ENCODE data around the gene WDR5.

WDR5 gene

DNA sequence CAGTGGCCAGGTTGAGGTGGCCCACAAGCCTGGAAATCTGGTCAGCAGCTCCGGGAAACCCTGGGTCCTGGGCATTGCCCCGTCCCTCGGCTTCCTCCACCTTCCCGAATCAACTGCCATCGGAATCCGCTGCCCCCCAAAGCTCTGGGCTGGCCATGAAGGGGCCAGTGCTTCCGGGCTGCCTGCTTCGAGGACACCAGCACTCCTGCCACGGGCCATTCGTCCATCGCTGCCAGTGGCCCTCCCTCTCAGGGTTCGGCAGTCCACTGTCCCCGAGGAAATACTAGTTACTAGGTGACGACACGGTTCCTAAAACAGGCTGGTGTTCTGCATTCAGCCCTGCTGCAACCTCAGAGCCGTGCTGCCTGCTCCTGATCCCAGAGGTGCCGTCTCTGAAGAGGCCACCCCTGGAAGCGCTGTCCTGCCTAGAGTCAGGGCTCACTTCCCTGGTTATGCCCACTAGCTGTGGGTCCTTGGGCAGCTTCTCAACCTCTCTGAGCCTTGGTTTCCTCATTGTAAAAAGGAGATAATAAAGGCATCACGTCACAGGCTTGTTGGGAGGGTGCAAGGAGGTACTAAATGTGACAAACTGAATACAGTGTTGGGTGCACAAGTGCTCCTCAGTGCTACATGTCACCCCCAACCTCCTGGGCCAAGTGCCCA is 3.5 kb upstream of the WDR5 start:
- no peak for DNase-seq

DNA sequence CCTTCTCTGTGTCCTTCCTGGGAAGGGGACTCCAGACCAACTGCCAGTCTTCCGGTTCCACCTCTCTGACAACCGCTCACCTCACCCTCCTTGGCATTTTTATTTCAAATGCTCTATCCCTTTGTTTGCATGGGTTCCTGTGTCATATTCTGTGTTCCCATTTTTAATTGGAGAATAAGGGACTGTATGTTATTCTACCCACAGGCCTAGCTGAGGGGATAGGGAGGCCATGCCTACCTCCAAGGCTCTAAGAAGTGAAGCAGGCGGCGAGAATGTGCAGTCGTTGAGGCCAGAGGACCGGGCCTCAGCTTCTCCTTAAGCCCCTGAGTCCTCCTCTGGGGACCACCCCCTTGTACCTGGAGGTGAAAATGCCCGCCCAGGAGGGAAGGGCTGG is 936 bp upstream of the WDR5 start:
- DNase-seq, result no peak

DNA sequence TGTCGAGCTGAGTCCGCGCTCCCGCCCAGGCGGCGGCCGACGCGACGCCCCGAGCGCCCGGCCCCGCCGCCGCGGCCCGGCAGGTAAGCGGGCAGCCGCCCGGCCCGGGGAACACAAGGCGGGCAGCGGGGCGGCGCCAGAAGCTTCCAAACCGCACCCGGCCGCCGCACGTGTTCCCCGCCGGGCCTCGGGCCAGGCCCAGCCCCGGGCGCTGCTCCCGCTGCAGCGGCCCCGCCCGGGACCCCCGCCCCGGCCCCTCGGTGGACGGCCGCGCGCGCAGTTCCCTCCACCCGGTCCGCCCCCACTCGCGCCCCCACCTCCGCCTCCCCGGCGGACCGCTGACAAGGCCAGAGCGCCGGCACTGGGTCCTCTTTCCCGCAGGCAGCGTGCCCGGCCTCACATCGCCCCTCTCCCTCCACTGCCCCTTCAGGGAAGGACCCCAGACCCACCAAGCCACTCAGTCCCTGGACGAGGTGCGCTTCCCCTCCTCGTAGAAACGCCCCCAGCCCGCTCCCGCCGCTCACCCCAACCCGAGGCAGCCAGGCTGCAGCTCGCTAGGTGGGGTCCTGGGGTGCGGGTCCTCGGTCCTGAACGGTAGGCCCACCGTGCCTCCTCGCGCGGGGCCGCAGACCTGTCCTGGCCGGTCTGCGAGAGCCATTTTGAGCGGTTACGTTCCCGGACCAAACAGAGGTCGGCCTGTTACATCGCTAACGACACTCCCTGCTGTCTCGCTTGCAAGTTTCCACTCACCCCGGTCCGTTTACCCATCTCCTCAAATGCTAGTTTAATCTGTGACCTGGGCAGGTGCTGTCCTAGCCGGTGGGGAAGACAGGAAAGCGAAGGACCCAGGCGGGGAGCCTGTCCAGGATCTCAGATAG is 475 bp downstream of the WDR5 start:
- peak in 2 of 3 experiments; percentile 58 to 67 for DNase-seq

DNA sequence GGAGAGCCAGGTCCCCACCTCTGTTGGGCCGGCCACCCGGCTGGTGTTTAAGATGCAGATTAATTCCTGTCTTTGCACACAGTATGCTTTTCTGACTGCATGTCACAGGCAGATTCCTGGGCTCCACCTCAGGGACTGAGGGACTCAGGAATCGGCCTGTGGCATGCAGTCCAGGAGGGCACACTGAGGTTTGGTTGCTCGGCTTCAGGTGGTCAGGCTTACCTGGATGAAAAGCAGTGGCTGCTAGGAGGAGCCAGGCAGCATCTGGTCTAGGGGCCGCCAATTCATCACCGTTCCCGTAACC is 1.1 kb downstream of the WDR5 start:
- DNase-seq, result no peak

DNA sequence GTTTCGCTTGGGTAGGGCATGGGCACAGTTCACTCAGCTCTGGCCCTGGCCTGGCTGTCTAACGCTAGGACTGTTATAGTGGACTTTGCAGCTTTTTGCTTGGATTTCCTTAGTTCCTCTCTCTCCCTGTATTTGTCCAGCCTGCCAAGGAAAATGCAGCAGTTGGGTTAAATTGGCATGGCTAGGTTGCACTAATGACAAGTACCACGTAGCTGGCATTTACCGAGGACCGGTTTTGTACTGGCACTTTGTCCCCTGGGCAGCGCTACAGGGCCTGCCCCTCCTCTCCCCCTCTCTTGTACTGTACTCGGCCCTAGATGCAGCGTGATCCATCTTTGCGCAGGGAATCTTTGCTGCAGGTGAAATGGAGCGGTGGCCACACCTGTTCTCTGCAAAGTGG is 2.4 kb downstream of the WDR5 start:
- no peak for DNase-seq

DNA sequence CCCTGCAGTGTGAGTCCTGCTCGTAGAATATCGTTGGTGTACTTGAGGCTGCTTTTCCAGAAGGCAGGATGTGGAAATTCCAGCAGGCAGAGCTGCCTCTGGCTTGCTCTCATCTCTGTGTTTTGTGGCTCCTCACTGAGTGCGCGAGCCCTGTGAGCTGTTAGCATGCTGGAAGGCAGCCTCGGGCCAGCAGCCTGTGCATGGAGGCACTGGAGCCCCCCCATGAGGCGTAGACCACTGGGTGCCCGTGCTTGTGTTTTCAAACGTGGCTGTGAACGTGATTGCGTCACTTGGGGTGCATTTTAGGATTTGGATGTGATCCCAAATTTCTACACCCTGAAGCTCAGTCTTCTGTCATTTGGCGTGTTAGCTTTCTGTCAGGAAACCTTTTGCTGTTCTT is 3.2 kb downstream of the WDR5 start:
- DNase-seq, result no peak

DNA sequence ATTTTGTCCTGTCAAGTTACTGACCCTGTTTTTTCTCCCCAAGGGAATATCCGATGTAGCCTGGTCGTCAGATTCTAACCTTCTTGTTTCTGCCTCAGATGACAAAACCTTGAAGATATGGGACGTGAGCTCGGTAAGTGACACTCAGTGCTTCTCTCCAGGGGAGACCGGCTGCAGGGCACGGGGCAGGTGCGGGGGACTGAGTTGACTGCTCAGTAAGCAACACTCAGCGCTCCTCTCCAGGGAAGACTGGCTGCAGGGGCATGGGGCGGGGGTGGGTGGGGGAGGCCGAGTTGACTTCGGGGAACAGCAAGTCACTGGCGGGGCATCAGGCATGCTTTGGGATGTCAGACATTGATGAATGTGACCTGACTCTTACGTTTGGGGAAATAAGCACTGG is 6.0 kb downstream of the WDR5 start:
- DNase-seq, result no peak

DNA sequence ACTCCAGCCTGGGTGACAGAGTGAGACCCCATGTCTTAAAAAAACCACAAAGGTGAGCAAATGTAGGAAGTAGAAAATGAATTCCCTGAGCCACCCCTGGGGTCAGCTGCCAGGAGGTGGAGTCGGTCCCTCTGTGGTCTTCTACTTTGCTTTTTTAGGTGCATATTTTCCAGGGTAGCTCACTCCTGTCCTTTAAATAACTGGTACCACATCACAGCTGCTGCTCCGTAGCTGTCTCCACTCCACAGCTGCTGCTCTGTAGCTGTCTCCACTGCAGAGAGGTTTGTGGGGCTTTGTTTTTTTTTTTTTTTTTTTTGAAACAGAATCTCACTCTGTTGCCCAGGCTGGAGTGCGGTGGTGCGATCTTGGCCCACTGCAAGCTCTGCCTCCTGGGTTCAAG is 8.9 kb downstream of the WDR5 start:
- DNase-seq, result no peak

DNA sequence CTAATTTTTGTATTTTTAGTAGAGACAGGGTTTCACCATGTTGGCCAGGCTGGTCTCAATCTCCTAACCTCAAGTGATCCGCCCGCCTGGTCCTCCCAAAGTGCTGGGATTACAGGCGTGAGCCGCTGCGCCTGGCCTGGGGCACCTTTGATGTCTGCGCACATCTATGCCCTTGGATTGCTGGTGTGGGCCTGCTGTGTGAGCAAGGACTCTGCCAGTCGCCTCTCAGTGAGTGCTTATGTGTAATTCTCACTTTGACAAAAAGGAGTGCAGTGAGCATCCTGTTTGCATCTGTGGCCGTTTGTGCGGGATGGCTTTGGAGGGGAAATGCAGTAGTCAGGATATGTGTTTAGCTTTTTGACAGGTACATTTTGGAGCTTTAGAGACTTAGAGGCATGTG is 9.4 kb downstream of the WDR5 start:
- no peak for DNase-seq

DNA sequence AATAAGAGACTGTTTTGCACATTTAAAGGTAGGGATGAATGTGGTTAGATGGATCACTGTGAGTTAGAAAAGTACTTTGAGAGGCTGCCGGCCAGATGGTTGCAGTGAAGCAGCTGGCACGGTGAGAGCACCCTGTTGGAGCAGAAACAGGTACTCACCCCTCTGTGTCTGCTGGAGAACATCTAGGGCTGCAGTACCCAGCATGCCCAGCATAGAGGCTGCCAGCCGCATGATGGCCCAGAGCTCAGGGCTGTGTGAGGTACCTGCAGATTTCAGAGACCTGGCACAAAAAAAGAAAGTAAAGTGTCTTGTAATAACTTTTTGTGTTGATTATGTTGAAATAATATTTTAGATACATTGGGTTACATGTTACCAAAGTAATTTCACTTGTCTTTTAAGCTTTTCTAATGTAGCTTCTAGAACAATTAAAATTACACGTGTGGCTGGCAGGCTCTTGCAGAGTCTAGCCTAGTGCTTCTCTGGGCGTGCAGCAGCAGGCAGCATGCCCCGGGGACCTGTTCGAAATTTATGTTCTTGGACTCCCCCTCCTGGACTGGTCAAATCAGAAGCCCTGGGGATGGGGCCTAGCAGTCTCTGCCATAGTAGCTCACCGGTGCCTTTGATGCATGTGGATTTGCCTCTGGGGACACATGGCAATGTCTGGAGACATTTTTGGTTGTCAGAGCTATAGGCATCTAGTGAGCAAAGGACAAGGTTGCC is 11.1 kb downstream of the WDR5 start:
- DNase-seq, result no peak

DNA sequence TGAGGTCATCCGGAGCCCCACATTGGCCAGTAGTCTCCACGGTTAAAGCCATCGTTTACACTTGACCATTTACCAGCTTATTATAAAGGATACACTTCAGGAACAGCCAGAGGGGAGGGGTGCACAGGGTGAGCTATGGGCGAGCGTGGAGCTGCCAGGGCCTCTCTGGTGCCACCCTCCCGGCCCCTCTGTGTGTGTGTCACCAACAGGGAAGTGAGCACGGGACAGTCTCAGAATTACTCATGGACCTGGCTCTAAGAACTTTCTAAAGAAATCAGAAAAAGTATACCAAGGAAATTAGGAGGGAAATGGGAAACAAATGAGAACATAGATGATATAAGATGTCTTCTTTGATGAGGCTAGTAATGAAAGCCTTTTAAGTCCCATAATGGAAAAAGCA is 13.5 kb downstream of the WDR5 start:
- no peak for DNase-seq

DNA sequence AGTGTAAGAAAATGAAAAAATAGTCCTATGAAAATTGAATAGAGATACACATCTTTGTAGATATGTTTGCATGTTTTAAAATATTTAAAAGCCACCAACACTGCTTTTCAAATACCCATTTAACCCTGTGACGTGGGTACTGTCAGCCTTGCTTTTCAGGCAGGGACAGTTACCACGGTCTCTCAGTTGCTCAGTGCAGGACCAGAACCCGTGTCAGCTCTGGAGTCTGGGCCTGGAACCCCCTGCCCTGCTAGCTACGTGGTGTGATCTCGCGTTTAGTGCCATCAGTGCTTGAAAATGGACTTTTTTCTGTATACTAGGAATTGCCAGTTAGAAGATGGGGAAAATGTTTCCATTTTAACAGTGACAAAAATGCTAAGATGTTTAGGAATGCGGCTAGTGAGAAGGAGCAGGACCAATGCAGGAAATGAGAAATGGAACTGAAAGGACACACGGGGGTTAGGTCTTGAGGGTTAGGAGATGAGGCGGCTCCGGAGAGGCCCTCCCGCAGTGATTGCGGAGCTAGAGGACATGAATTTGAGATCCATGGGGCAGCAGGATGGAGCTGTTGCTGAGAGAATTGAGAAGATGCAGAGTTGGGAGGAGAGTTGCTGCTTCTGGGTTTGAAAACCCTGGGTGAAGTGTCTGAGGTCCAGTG is 14.8 kb downstream of the WDR5 start:
- no peak for DNase-seq

DNA sequence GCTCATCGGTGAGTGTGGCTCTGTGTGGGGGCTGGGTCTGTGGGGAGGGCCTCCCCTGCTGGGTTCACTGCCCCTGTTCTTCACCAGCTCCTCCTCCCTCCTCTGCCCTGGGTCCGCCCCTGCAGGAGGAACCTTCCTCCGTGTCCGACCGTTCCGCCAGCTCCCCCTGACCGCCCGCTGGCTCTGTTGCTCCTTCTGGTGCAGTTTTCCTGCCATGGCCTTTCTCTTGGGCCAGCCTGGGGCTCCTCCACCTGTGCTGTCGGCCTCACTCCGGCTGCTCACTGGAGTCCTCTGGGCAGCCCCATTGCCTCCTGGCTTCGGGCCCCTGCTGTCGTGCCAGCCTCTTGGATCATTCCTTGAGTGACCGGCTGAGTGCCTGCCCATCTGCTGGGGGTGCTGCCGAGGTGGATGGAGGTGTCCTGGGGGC is 16.2 kb downstream of the WDR5 start:
- no peak for DNase-seq

DNA sequence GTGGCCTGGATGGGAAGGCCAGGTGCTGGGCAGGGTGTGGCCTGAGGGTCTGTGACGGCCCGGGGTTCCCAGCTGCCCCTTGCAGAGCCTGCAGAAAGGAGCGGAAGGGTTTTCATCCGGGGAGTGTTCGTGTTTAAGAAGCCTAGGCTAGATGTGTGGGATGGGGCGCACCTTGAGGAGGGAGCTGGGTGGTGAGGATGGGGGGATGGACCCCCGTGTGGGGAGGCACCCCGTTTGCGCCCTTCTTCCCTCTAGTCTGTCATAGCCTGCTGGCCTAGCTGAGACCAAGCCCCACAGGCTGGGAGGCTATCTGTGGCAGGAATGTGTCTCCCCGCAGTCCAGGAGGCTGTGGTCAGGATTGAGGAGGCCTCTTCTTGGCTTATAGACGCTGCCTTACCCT is 16.6 kb downstream of the WDR5 start:
- DNase-seq, result no peak

DNA sequence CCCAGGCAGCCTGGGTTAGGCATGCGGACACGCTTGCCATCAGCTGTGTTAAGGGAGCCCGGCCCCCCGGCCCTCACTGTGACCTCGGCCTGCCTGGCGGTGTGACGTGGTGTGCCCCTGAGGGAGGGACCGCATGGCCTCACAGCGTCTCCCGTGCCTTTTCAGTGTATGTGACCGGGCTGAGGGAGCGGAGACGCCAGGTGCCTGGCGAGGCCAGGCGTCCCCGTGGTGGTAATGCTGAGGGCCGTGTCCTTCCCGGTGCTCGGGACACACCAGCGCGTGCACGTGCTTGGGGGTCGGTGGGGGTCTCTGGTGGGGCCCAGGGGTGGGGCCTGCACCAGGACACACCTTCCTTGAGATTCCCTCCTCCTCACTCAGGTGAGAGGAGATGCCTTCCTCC is 17.6 kb downstream of the WDR5 start:
- no peak for DNase-seq

DNA sequence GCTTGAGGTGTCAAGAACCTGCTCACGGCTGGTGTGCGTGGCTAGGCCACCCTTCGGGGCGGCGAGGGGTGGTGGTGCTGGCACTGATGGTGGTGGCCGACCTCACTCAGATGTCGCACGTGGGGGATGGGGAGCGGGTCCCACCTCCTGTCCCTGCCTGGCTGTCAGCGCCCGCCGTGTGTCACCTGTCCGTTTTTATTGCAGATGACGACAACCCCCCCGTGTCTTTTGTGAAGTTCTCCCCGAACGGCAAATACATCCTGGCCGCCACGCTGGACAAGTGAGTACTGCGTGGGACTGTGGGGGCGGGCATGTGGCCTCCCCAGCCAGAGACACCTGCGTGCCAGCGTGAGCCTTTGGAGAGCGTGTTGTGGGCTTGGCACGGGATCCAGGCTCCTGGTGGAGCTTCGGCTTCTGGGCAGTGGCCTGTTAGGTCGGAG is 18.4 kb downstream of the WDR5 start:
- DNase-seq, result no peak

DNA sequence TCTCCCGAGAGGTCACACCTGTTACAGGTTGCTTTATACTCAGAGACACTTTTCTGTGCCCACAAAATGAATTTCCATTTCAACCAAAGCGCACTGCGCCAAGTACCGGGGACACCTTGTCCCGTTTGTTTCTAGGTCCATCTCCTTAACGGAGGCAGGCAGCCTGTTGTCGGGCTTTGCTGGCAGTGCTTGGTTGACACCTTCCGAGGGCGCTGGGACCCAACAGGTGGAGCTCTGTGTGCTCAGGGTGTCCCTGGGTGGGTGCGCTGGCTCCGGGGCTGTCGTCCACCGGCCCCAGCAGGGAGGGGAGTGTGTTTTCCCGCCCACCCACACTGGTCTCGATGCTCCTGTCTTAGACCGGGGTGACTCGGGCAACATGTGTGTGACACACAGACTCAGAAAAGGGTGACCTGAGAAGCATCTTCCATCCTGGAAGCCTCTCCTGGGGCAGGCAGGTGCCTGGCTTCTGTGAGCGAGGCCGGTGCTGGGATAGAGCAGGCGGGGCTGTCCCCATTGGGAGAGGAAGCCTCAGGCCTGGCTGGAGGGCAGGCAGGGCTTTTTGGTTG is 20.0 kb downstream of the WDR5 start:
- no peak for DNase-seq

DNA sequence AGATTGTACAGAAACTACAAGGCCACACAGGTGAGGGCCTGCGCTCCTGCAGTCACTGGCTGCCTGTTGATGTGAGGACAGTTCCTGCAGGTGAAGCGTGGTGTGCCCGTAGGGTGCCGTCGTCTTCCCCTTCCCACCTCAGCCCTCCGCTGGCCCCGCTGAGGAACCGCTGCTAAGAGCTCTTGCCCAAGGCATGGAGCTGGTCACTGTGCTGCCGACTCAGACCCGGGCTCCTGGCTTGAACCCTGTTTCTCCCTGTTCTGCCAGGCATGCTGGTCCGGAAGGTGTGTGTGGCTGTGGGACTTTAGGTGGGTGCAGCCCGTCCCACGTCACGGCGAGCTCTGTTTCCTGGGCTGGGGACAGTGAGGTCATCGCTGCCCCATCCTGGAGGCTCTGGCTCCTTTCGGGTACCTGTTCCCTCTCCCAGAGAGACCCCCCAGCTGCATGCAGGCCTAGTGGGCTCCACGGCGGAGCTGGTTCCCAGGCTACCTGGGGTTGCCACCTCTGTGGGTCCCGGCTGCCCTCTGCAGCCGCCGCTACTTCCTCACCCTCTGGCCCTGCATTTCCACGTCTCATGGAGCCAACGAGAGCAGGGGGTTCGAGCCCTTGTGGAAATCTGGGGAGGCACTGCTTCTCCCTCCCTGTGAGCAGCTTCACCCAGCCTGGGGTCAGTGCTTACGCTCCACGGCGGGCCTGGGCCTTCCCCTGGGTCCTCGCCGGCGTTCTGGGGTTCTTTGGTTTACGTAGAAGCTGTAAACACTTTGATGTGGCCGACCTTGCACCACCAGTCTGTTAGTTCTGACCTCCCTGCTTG is 20.9 kb downstream of the WDR5 start:
- no peak for DNase-seq

DNA sequence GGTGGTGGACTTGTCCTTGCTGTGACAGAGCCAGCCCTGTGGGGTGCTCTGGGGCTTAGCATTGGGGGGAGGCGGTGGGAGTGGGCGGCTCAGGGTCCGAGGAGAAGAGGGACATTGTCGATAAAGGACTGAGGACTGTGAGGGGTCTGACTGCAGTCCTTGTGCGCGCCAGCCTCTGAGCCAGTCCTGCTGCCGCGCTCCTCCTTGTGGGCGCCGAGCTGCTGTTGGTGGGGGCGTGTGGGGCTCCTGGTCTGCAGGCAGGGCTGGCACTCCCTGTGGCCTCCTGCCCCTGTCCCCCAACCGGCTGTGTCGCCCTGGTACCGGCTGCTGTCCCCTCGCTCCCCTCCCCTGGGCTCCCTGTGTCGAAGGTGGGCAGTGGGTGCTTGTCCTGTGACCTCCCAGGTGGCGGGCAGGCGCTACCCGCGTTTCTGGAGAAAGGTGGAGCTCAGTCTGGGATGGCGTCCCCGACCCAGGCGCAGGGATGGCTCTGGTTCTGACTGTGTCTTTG is 21.6 kb downstream of the WDR5 start:
- no peak for DNase-seq

DNA sequence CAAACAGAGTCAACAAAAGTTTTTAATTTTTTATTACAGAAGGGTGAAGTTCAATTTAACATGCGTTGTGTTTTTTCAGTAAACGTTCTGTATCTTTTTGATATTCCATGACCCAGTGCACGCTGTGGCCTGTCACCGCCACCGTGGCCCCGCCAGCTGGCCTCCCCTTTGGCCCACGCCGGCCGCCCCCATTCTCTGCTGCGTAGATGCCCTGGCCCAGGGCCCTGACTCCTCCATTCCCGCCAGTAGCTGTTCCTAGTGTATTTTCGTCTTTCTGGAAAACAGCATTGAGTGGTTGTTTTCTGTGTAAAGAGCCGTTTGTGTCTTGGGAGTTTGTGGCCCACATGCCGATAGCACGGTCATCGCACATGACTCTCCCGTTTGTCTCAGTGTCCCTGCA is 22.4 kb downstream of the WDR5 start:
- no peak for DNase-seq

DNA sequence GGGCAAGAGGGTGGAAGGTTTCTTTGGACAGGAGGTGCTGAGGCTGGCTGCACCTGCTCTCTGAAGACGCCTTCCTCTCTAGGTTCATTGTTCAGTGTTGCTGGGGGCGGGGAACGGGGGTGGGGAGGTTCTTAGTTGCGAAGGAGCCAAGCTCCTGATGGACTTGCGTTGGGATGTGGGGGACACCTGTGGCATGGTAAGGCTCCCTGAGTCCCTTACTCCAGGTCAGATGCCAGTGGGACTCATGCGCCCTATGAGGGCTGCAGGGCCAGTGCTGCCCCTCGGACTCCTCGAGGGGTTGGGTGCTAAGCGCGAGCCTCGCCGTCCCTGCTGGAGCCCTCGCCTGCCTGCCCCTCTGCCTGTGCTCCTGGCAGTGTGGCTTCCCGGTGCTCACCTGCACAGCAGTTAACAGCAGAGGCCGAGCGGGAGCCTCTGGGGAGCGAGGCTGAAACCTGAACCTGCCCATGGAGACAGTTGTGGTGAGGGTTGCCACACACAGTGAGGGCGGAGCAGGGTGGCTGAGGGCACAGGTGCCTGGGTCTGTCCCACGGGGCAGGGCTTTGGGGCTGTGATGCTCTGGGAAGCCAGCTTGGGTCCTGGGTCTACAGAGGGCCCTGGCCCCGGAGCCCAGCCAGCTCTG is 23.0 kb downstream of the WDR5 start:
- peak in 1 of 3 experiments; percentile 75 for DNase-seq
